HG03039 (cell line): Measurements from ENCODE around the gene CTNNA3.

Experiments
- ATAC-seq: cut with Tn5 transposase; IDR thresholded peaks from one replicate; pipeline ENCODE4 v1.9.1; 2021; ENCODE audit warnings: mild to moderate bottlenecking, moderate library complexity; ENCODE audit not compliant: unreplicated experiment

The CTNNA3 gene

GRCh38 chr10:66717231-66717981, 978.6 kb downstream of the CTNNA3 start:
- ATAC-seq, result no peak

GRCh38 chr10:66714741-66715140, 981.3 kb downstream of the CTNNA3 start:
- no peak for ATAC-seq

GRCh38 chr10:66713387-66713786, 982.6 kb downstream of the CTNNA3 start:
- no peak for ATAC-seq

- ATAC-seq, result no peak
Observed at GRCh38 chr10:66698069-66698468, 997.9 kb downstream of the CTNNA3 start.

- ATAC-seq, result no peak
Observed at GRCh38 chr10:66695046-66695445, 1000.9 kb downstream of the CTNNA3 start.

- no peak for ATAC-seq
Observed at GRCh38 chr10:66684581-66684980, 1011.4 kb downstream of the CTNNA3 start.

- ATAC-seq, result no peak
Observed at GRCh38 chr10:66680886-66681285, 1015.1 kb downstream of the CTNNA3 start.

GRCh38 chr10:66678521-66678920, 1017.5 kb downstream of the CTNNA3 start:
- no peak for ATAC-seq

- ATAC-seq, result no peak
Observed at GRCh38 chr10:66673071-66673470, 1022.9 kb downstream of the CTNNA3 start.

- no peak for ATAC-seq
Observed at GRCh38 chr10:66671562-66671961, 1024.4 kb downstream of the CTNNA3 start.

- ATAC-seq, result no peak
Observed at GRCh38 chr10:66671064-66671463, 1024.9 kb downstream of the CTNNA3 start.

- no peak for ATAC-seq
Observed at GRCh38 chr10:66656499-66656898, 1039.5 kb downstream of the CTNNA3 start.

GRCh38 chr10:66654861-66655260, 1041.1 kb downstream of the CTNNA3 start:
- no peak for ATAC-seq

- no peak for ATAC-seq
Observed at GRCh38 chr10:66651308-66652082, 1044.5 kb downstream of the CTNNA3 start.

- no peak for ATAC-seq
Observed at GRCh38 chr10:66649626-66650025, 1046.4 kb downstream of the CTNNA3 start.

- no peak for ATAC-seq
Observed at GRCh38 chr10:66642217-66642616, 1053.8 kb downstream of the CTNNA3 start.

- no peak for ATAC-seq
Observed at GRCh38 chr10:66639371-66639770, 1056.6 kb downstream of the CTNNA3 start.

GRCh38 chr10:66637273-66638036, 1058.5 kb downstream of the CTNNA3 start:
- ATAC-seq, result no peak

GRCh38 chr10:66629996-66630395, 1066.0 kb downstream of the CTNNA3 start:
- ATAC-seq, result no peak

- peak; percentile 64 for ATAC-seq
Observed at GRCh38 chr10:66627156-66627555, 1068.8 kb downstream of the CTNNA3 start.
